Activated naive CD4-positive, alpha-beta T cell treated with anti-CD3 and anti-CD28 coated beads, Interleukin-2, amount 50 U/mL, for 16 hours (primary cell): ENCODE measurements around the gene PRSS21.

Source experiments
- DNase-seq: peaks from one replicate; pipeline ENCODE4 v3.0.0-alpha.2; 2020

PRSS21 gene

GRCh38 chr16:2826591-2827373, 9.7 kb downstream of the PRSS21 start:
- DNase-seq = no peak

- DNase-seq = no peak
These were observed 10.3 kb downstream of the PRSS21 start for GRCh38 chr16:2827374-2827791.

DNA sequence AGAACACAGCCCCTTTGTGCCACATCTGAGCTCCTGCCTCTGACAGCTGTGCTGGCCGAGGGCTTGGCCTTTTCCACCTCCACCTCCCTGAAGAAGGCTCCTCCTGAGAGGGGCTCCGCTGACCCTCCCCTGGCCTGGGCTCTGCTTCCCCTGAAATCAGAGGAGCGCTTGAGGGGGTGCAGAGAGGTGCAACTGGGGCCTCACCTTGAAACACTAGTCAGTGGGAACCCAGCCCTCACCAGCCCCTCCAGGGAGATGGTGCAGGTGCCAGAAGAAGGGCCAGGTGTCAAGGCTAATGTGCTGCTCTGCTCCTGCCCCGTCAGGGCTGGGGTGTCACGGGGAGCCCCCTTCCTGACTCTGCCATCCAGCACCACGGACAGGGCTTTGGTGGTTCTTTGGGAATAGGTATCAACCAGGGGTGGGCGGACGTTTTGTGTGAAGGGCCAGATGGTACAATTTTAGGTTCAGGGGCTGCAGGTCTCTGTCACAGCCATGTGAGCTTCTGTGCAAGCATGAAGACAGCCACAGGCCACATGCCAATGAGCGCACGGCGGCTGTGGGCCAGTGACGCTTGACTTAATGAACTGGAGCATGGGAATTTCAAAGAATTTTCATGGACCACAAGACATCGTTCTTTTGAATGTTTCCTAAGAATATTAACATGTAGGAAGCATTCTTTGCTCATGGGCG, 10.9 kb downstream of the PRSS21 start:
- no peak for DNase-seq

- no peak for DNase-seq
These were observed 11.4 kb downstream of the PRSS21 start for GRCh38 chr16:2828521-2828840.

GRCh38 chr16:2828876-2829430, 11.9 kb downstream of the PRSS21 start:
- no peak for DNase-seq

GRCh38 chr16:2829501-2830354, 12.7 kb downstream of the PRSS21 start, which contains the start of gene ZG16B:
Gene ZG16B, plus strand, starts transcription at chr16:2830303. Its CDS starts 139 bp downstream, at chr16:2830442.
- DNase-seq = no peak

GRCh38 chr16:2830355-2830695, 13.3 kb downstream of the PRSS21 start:
- no peak for DNase-seq

DNA sequence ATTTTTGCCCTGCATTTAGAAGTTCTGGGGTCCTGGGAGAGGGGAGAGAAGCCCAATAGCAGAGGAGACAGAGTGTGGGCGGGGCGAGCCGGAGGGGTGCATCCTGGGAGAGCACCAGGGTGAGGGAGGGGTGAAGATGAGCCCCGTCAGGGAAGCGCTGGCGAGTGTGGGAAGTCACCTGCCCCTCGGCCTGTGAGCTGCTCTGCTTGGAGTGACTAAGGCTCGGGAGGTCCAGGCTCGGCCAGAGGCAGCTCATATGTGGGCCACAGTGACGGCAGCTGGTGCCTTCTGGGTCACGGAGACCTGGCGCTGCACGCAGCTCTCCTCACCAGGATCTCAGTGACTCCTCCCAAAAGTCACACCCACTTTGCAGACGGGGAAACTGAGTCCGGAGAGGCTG, 14.2 kb downstream of the PRSS21 start:
- DNase-seq = no peak

- no peak for DNase-seq
These were observed 16.7 kb downstream of the PRSS21 start for GRCh38 chr16:2833776-2834175.

DNA sequence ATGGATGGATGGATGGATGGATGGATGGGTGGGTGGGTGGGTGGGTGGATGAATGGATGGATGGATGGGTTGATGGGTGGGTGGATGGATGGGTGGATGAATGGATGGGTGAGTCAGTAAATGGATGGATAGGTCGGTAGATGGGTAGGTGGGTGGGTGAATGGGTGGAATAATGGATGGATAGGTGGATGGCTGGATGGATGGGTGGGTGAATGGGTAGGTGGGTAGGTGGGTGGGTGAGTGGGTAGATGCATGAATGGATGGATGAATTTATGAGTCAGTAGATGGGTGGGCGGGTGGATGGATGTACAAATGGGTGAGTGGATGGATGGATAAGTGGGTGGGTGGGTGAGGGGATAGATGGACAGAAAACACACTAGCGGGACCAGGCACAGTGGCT, 17.9 kb downstream of the PRSS21 start:
- DNase-seq = no peak

DNA sequence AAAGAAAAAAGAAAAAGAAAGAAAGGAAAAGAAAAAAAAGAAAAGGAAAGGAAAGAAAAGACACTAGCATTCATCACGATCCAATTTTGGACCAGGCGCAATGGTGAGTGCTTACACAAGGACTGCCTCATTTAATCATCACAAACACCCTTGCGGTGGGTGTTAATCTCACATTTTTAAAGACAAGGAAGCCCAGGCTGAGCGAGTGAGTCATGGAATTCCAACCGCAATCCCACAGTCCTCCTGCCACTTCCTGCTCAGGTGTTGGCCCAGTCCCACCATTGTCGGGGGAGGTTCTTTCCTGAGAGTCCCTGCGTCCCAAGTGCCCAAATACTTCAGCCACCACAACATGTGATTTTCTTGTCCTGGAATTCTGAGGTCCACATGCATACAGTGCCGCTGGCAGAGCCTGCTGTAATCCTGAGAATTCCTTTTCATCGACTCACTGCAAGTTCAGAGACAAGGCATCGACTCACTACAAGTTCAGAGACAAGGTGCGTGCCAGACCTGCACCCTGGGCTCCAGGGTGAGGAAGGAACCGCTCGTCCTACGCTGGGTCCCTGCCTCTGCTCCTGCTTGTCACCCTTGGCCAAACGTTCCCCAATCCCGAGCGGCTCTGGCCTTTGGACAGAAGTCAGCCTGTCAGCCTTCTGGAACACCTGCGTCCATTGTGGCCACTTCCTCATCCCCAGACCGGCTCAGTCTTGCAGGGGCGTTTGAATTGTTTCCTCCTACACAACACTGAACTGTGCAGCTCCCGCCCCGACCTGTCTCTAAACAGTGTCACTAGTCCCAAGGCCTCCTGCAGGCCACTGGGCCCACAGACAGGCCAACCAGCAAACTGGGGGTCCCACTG, 18.8 kb downstream of the PRSS21 start:
- DNase-seq = no peak

DNA sequence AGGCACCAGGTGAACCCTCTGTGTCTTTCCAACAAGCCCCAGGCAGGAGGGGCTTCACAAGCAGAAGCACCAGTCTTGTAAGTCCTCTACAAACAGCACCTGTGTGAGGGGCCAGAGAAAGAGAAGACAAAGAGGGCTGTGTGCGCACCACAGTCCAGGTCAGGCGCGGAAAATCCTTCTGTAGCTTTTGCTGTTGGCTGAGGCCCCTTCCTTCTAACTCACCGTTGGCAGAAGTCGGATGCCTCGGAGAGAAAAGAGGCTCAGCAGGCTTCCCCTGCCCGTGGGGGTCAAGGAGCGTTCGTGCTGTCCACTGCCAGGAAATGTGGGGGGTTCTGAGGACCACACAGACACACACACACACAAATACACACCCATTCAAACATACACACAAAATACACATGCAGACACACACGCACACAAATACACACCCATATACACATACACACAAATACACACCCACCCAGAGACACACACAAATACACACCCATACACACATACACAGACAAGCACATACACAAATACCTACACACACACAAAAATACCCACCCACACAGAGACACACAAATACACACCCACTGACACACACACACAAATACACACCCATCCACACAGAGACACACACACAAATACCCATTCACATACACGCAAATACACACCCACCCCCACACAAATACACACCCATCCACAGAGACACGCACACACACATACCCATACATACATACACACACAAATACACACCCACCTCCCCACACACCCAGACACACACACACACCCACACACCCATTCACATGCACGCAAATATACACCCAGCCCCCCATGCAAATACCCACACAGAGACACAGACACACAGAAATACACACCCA, 19.8 kb downstream of the PRSS21 start:
- DNase-seq = no peak

GRCh38 chr16:2838928-2839327, 21.9 kb downstream of the PRSS21 start:
- peak; percentile 55 for DNase-seq

DNA sequence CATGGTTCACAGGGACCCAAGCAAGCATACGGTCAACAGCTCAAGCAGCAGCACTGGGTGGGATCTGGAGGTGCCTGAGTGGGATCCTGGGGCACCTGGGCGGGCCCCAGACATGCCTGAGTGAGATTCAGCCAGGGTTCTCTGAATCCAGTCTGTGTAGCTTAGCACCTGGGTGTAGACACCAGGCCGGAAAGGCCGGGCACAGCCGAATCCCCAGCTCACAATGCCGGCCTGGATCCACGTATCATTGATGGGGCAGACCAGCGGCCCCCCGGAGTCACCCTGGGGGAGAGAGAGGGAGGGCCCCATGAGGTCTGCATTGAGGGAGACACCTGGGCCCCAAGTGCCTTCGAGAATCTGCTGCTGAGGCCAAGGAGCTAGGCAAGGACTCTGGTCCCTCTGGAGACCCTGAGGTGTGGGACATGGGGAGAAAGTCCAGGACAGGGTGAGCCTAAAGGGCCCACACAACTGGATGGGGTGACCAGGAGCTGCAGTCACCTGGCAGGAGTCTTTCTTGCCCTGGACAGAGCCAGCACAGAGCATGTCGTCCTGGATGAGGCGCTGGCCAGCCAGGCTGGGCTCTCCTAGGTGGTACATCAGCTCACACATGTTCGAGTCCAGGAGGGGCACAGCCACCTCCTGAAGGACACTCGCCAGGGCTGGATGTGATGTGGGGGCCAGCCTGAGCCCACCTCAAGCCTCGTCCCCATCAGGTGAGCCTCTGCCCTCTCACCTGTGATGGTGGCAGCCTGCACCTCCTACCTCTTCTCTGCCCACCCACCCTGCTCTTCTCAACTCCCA, 22.8 kb downstream of the PRSS21 start:
- DNase-seq = no peak

GRCh38 chr16:2840914-2841313, 23.9 kb downstream of the PRSS21 start:
- DNase-seq = no peak

GRCh38 chr16:2841606-2842339, 24.7 kb downstream of the PRSS21 start:
- no peak for DNase-seq

- peak; percentile 82 for DNase-seq
These were observed 25.4 kb downstream of the PRSS21 start for GRCh38 chr16:2842340-2843000.

GRCh38 chr16:2843526-2843925, 26.5 kb downstream of the PRSS21 start:
- no peak for DNase-seq

GRCh38 chr16:2845116-2845515, 28.1 kb downstream of the PRSS21 start:
- no peak for DNase-seq
